T-helper 17 cell (primary cell): Measurements from ENCODE around the gene VSTM1. TPM values are rescaled to one million over a fixed set of nuclear protein-coding genes. Genes with fewer than 3 reads are reported as not detected.
"Not testable (repeated sequence)": the region's sequence is repeated elsewhere in the genome, so short reads cannot be mapped to it uniquely, and the experiment has no call there.

Source experiments
- ATAC-seq: fragments of 150-1000 bp; cut with Tn5 transposase; 2 replicates; pipeline ENCODE4 v1.10.0; 2021; ENCODE audit warnings: mild to moderate bottlenecking, moderate library complexity
- DNase-seq, 3 donors: peaks; one replicate each; pipeline versions ENCODE4 v3.0.0 to v3.0.0-alpha.2; 2020 to 2021
- H3K9me3 ChIP-seq: one replicate; pipeline ENCODE4 v1.7.0; 2013; ENCODE audit warnings: low read length, mild to moderate bottlenecking; ENCODE audit not compliant: control insufficient read depth, poor library complexity, severe bottlenecking
- H3K27ac Mint-ChIP-seq: one replicate; pipeline ENCODE4 v1.8.0; 2022; ENCODE audit warnings: mild to moderate bottlenecking, moderate library complexity, mixed read lengths
- H3K27me3 Mint-ChIP-seq: one replicate; pipeline ENCODE4 v1.8.0; 2022; ENCODE audit warnings: mixed read lengths
- H3K36me3 Mint-ChIP-seq: one replicate; pipeline ENCODE4 v1.8.0; 2022; ENCODE audit warnings: low read depth, mixed read lengths
- H3K4me1 Mint-ChIP-seq: one replicate; pipeline ENCODE4 v1.8.0; 2022; ENCODE audit warnings: mild to moderate bottlenecking, mixed read lengths
- H3K4me3 Mint-ChIP-seq: one replicate; pipeline ENCODE4 v1.8.0; 2022; ENCODE audit warnings: mild to moderate bottlenecking, moderate library complexity, mixed read lengths
- total RNA-seq, 4 donors: library from RNA in 2 of 4; stranded (reverse) in 2 of 4; gene quantifications; one replicate each; pipeline ENCODE4 v1.2.3 and lab custom pipeline; 2022 to 2026

VSTM1 gene
- total RNA-seq, 2 donors from 2014 or later = 0.73 TPM; not detected in 1

- Mint-ChIP-seq H3K27ac (peak overlapping the region; percentile 75), H3K4me3 (peak overlapping the region; percentile 91), H3K27me3 (peaks cover 22% of the 10 kb centered on the region), H3K4me1 (peaks cover 11% of the 10 kb centered on the region)
- H3K36me3 Mint-ChIP-seq, H3K9me3 ChIP-seq: not testable (repeated sequence)
- peak; percentile 19 to 35 (median 23) for DNase-seq
- peak; percentile 90 for ATAC-seq
Observed at GRCh38 chr19:54095859-54096616, 32.3 kb upstream of the VSTM1 start.

- H3K4me1 Mint-ChIP-seq = peaks cover 9% of the 10 kb centered on the region
- H3K36me3 Mint-ChIP-seq = peaks cover 5% of the 10 kb centered on the region
- ATAC-seq (no peak), DNase-seq (no peak)
- H3K27me3 Mint-ChIP-seq = peaks cover 24% of the 10 kb centered on the region
- peak overlapping the region; percentile 91 for H3K4me3 Mint-ChIP-seq
- no peaks in the 10 kb centered on the region for H3K9me3 ChIP-seq
- H3K27ac Mint-ChIP-seq = no peak overlapping the region
Observed at GRCh38 chr19:54095136-54095858, 31.6 kb upstream of the VSTM1 start.

DNA sequence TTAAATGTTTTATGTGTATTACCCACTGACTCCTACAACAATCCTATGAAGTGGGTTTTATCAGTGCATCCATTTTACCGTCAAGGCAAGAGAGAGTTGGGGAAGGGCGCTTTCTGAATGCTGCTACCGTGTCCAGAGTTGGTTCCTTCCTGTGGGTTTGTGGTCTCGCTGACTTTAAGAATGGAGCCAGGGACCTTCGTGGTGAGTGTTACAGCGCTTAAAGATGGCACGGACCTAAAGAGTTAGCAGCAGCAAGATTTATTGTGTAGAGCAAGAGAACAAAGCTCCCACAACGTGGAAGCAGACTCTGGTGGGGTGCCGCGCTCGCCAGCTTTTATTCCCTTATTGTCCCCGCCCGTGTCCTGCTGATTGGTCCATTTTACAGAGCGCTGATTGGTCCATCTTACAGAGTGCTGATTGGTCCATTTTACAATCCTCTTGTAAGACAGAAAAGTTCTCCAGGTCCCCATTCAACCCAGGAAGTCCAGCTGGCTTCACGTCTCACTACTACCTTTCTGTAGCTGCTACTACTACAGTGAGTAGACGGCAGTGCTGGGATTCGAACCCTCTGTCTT lies 30.8 kb upstream of the VSTM1 start:
- Mint-ChIP-seq H3K27ac (no peak overlapping the region), H3K4me1 (peaks cover 9% of the 10 kb centered on the region), H3K4me3 (no peak overlapping the region), H3K27me3 (peaks cover 24% of the 10 kb centered on the region), H3K36me3 (peaks cover 5% of the 10 kb centered on the region)
- no peaks in the 10 kb centered on the region for H3K9me3 ChIP-seq
- ATAC-seq = no peak
- no peak for DNase-seq

DNA sequence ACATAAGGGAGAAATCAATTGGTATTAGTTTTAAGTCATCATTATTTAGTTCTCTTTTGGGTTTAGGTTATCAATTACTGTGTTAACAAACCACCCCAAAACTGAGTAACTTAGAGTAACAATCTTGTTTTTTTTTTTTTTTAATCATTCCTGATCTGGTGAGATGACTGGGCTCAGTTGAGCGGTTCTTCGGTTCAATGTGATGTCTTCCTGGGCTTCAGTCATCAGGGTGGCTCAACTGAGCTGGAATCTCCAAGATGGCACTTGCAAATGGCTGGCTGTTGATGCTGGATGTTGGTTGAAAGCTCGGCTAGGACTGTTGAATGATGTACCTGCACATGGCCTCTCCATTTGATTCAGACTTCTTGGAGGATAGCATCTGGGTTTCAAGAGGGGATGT lies 20.7 kb upstream of the VSTM1 start:
- H3K36me3 Mint-ChIP-seq = no peaks in the 10 kb centered on the region
- DNase-seq = no peak

DNA sequence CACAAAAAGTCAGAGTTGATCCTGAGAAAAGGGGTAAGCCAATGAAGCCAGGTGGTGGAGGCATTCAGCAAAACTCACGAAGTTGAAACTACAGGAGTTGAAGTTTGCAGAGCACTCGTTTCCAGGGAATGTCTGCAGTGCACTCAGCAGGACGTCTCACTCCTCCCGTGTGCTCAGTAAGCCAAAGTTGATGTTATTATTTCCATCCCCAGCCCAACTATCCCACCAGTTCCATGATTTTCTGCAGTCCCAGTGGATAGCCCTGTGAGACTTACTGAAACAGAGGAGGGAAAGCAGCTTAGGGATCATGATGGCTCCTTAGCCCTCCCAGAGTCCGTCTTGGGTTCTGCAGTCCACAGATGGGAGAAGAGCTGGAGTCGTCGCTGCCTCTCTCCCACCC lies 17.3 kb upstream of the VSTM1 start, which contains the start of gene TARM1:
TARM1 (minus strand) TSS at position 334 of the 400 bp plus-strand sequence; CDS start at position 309, 25 bp downstream.
- no peak within 1 kb of the TSS for H3K4me3 Mint-ChIP-seq
- peaks cover 3% of the 10 kb centered on the region for H3K9me3 ChIP-seq
- DNase-seq (no peak), ATAC-seq (no peak)
- H3K27ac Mint-ChIP-seq = no peak within 1 kb of the TSS
- peaks cover 4% of the 10 kb centered on the region for H3K27me3 Mint-ChIP-seq
- H3K36me3 Mint-ChIP-seq = no peaks in the 10 kb centered on the region
- H3K4me1 Mint-ChIP-seq = no peaks in the 10 kb centered on the region

More for the DNA sequence above, 20.7 kb upstream of the VSTM1 start:
- no peaks in the 10 kb centered on the region for H3K4me1 Mint-ChIP-seq
- no peak for ATAC-seq
- peaks cover 17% of the 10 kb centered on the region for H3K27me3 Mint-ChIP-seq
- H3K9me3 ChIP-seq = peaks cover 3% of the 10 kb centered on the region
- H3K27ac Mint-ChIP-seq = no peak overlapping the region
- no peak overlapping the region for H3K4me3 Mint-ChIP-seq

DNA sequence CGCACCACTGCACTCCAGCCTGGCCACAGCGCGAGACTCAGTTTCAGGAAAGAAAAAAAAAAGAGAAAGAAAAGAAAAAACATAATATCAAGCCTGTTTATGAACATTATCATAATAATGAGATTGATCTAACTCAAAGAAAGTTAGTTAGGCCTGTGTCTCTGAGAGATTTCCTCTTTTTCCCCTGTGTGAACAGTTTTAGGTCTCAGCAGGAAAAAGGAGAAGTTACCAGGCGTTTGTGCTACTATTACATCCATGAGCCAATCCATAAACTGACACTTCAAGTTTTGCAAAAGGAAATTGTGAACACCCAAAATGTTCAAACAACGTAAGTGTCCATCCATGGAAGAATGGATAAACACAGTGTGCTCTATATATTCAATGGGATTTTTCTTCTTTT lies 13.6 kb upstream of the VSTM1 start:
- DNase-seq = no peak
- Mint-ChIP-seq H3K4me3 (no peak overlapping the region), H3K27ac (peak overlapping the region; percentile 39)

DNA sequence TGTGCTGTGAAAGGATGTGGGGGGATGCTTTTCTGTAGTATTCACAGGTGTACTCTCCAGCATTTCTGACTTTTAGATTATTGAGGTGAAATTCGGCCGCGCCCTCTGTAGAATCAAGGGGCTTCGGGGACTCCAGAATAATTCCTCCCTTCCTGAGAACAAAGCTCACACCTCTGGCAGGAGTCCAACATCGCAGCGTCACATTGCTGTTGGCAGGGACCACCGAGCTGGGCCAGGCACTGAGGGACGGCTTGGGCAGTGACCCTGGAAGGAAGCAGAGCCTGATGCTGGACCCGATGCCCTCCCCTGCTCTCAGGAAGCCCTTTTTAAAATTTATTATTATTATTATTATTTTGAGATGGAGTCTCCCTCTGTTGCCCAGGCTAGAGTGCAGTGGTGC lies 11.2 kb upstream of the VSTM1 start:
- ATAC-seq (no peak), DNase-seq (no peak)
- Mint-ChIP-seq H3K4me1 (no peaks in the 10 kb centered on the region), H3K36me3 (peaks cover 2% of the 10 kb centered on the region), H3K27ac (no peak overlapping the region), H3K27me3 (no peaks in the 10 kb centered on the region), H3K4me3 (no peak overlapping the region)
- no peaks in the 10 kb centered on the region for H3K9me3 ChIP-seq

More for the DNA sequence above, 13.6 kb upstream of the VSTM1 start:
- Mint-ChIP-seq H3K4me1 (no peaks in the 10 kb centered on the region), H3K27me3 (no peaks in the 10 kb centered on the region), H3K36me3 (peaks cover 2% of the 10 kb centered on the region)
- ATAC-seq = no peak
- peaks cover 3% of the 10 kb centered on the region for H3K9me3 ChIP-seq

DNA sequence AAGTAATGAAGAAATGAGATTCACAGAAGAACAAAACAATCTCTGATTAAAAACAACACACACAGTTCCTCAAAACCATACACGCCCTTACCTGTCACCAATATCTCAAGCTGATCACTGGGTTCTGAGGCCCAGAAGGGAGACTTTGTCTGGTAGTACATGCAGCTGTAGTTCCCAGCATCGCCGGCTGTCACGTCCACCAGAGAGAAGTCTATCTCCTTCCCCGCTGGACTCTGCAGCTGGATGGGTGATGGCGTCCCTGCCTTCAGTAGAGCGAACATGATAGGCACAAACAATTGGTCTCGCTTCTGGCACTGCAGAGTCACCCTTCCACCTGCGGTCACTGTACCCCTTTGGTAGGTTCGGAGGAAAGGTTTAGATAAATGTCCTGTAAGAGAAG lies 10.1 kb upstream of the VSTM1 start:
- Mint-ChIP-seq H3K4me1 (no peaks in the 10 kb centered on the region), H3K4me3 (no peak overlapping the region), H3K27me3 (no peaks in the 10 kb centered on the region), H3K36me3 (peaks cover 2% of the 10 kb centered on the region), H3K27ac (no peak overlapping the region)
- no peak for ATAC-seq
- DNase-seq = no peak
- no peaks in the 10 kb centered on the region for H3K9me3 ChIP-seq

DNA sequence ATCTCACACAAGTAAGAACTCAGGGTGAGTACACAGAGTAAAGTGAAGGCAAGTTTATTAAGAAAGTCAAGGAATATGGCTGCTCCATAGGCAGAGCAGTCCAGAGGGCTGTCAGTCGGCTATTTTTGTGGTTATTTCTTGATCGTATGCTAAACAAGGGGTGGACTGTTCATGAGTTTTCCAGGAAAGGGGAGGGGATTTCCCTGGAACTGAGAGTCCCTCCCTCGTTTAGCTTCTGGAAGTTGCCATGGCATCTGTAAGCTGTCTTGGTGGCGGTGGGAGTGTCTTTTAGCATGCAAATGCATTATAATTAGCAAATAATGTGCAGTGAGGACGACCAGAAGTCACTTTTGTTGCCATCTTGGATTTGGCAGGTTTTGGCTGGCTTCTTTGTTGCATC lies 5.8 kb upstream of the VSTM1 start:
- H3K27ac Mint-ChIP-seq = no peak overlapping the region
- H3K4me1 Mint-ChIP-seq = no peaks in the 10 kb centered on the region
- H3K4me3 Mint-ChIP-seq = no peak overlapping the region
- no peaks in the 10 kb centered on the region for H3K9me3 ChIP-seq
- no peak for ATAC-seq
- peaks cover 12% of the 10 kb centered on the region for H3K27me3 Mint-ChIP-seq
- H3K36me3 Mint-ChIP-seq = peaks cover 5% of the 10 kb centered on the region
- DNase-seq = no peak

GRCh38 chr19:54062643-54063042 lies 1.1 kb downstream of the VSTM1 start:
- no peaks in the 10 kb centered on the region for H3K4me1 Mint-ChIP-seq
- H3K27ac Mint-ChIP-seq = no peak overlapping the region
- H3K4me3 Mint-ChIP-seq = no peak overlapping the region
- DNase-seq (no peak), ATAC-seq (no peak)
- H3K9me3 ChIP-seq = no peaks in the 10 kb centered on the region
- H3K36me3 Mint-ChIP-seq = peaks cover 6% of the 10 kb centered on the region
- H3K27me3 Mint-ChIP-seq = peaks cover 39% of the 10 kb centered on the region

DNA sequence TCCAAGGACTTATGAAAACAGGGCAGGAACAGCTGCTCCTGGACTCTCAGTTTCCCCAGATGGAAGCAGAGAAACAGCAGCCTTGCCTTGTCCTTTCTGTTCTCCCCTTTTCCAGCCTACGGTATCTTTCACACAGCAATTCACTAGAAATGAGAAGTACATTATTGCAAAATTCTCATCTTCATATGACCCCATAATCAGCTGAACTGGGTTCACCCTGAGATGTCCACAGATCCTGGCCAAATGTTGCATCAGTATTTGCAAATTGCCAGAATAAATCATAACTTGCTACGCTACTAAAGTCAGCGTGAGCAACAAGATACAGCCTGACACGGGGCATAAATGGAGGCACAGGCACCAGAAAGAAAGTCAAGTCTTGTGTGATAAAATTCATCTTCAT lies 16.1 kb downstream of the VSTM1 start:
- Mint-ChIP-seq H3K27me3 (peaks cover 31% of the 10 kb centered on the region), H3K36me3 (no peaks in the 10 kb centered on the region), H3K27ac (no peak overlapping the region), H3K4me1 (no peaks in the 10 kb centered on the region), H3K4me3 (no peak overlapping the region)
- H3K9me3 ChIP-seq = no peaks in the 10 kb centered on the region
- no peak for ATAC-seq
- no peak for DNase-seq

DNA sequence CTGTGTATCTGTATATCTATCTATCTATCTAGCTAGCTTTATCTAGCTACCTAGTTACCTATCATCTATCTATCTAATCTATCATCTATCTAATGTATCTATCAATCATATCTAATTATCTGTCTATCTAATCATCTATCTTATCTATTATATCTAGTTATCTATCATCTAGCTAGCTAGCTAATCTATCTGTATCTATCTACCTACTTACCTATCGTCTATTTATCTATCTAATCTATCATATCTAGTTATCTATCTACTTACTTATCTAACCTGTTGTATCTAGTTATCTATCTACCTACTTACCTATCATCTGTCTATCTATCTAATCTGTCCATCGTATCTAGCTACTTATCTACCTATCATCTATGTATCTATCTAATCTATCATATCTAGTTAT lies 17.9 kb downstream of the VSTM1 start:
- Mint-ChIP-seq H3K4me1 (no peaks in the 10 kb centered on the region), H3K27ac (no peak overlapping the region), H3K36me3 (no peaks in the 10 kb centered on the region), H3K4me3 (no peak overlapping the region), H3K27me3 (peaks cover 40% of the 10 kb centered on the region)
- no peaks in the 10 kb centered on the region for H3K9me3 ChIP-seq
- no peak for DNase-seq
- ATAC-seq = no peak

- H3K4me3 Mint-ChIP-seq = no peak overlapping the region
- no peak for ATAC-seq
- no peak overlapping the region for H3K27ac Mint-ChIP-seq
- H3K9me3 ChIP-seq = no peaks in the 10 kb centered on the region
- H3K27me3 Mint-ChIP-seq = peaks cover 40% of the 10 kb centered on the region
- no peaks in the 10 kb centered on the region for H3K36me3 Mint-ChIP-seq
- no peaks in the 10 kb centered on the region for H3K4me1 Mint-ChIP-seq
- no peak for DNase-seq
Observed at GRCh38 chr19:54042989-54043388, 20.7 kb downstream of the VSTM1 start.
